ENCODE measurements around the gene KDM5A.

KDM5A gene

GRCh38 chr12:271161-271560, 118.0 kb downstream of the KDM5A start:
- DNase-seq = no peak

DNA sequence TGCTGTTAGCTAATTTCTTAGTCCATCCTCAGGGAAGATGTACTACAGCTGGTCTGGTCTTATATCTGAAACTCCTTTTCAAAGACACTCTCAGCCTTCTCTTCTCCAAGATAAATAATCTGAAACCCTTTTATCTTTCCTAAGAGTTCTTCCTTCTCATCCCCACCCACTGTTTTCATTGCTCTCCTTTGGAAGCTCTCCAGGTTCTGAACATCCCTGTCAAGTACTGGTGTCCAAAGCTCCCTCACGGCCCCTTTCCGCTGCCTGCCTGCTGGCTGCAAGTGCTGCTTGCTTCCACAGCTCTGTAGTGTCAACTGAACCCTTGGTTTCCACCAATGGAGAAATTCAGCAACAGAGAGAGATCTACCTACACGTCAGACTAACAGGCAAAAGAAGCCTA, 119.9 kb downstream of the KDM5A start:
- DNase-seq = no peak

DNA sequence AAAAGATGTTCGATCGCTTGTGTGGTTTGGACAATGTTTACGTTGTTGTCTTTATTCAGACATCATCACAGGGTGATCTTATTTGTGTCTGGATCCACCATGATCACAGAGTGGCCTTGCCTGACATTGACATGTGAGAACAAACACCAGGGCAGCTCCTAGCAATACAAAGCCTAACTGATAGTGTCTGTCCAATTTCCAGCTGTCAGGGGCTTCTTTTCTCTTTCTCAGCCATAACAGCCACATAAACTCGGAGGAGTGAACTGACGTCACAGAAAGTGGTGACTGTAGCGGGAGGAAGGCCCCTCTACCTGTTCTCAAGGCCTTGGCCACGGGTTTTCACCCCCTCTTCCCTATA, 120.7 kb downstream of the KDM5A start:
- no peak for DNase-seq

GRCh38 chr12:267581-268482, 121.3 kb downstream of the KDM5A start:
- no peak for DNase-seq

- DNase-seq = no peak
These were observed 124.0 kb downstream of the KDM5A start for GRCh38 chr12:265096-265495.

DNA sequence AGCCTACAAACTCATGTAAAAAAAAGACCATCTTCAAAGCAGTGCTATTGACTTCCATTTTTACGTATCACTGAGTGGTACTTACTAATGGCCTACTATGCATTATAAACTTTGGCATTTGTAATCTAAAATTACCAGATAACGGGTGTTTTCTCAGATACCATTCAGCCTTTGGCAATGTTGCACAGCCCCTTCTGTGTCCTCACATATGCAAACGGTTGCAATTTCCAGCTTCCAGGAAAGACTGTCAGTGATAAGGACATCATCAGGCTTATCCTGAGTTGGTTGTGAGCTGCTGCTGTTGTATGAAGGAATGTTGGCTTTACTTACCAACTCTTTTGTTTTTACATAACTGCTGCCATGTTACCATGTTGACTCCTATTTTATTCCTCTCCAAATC, 124.9 kb downstream of the KDM5A start:
- no peak for DNase-seq

- no peak for DNase-seq
These were observed 125.5 kb downstream of the KDM5A start for GRCh38 chr12:263574-263973.

GRCh38 chr12:262817-263216, 126.3 kb downstream of the KDM5A start, which contains the start of gene SLC6A13:
Gene SLC6A13 (minus strand): TSS chr12:262836. CDS start chr12:260052, 2,784 bp downstream.
- no peak for DNase-seq

GRCh38 chr12:262113-262512, 127.0 kb downstream of the KDM5A start:
- DNase-seq = no peak

- no peak for DNase-seq
These were observed 131.4 kb downstream of the KDM5A start for GRCh38 chr12:257521-258321.

GRCh38 chr12:256958-257357, 132.2 kb downstream of the KDM5A start:
- no peak for DNase-seq

GRCh38 chr12:256225-256624, 132.9 kb downstream of the KDM5A start:
- DNase-seq = no peak

DNA sequence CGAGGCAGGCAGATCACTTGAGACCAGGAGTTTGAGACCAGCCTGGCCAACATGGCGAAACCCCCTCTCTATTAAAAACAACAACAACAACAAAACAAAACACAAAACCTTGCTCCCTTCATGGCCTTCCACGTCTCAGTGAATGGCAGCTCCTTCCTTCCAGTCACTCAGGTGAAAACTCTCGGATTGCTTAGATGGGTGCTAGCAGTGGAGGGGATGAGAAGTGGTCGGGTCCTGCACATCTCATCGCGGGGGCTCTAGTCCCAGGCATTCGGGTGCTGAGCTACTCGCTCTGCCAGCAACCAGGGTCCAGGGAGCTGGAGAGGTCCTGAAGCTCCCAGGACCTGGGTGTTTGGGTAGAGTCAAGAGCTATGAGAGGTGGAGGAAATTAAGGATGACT, 134.2 kb downstream of the KDM5A start:
- no peak for DNase-seq

GRCh38 chr12:254039-254438, 135.1 kb downstream of the KDM5A start:
- no peak for DNase-seq

DNA sequence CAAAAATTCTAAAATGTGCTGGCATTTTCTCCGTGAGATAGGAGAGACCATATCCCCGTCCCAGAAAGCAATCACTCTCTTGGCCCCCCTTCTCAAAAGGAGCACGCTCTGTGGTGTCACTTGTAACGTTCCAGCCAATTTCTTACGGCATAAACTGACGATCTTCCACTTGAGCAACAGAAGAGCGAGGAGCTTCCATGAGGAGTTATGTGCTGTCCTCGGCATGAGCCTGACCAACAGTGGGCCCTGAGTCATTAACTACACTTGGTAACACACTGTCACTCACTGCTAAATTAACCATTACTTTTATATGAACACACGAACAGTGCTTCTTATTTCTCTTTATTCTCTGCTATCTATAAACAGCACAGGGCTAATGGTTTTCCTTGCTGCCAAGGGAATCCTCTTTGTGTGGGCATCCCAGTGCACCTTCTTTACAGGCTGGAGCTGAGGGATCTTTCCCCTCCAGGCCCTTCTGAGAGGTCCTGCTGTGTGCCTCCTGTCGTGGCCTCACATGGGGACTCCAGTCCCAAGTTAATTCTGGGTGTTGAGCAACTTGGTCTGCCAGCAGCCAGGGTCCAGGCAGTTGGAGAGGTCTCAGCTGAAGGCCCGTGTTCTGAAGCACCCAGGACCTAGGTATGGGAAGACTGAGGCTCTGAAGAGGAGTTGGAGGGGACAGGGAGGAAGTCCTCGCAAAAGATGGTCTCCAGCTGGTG, 135.8 kb downstream of the KDM5A start:
- no peak for DNase-seq

GRCh38 chr12:252636-253035, 136.5 kb downstream of the KDM5A start:
- DNase-seq = no peak

GRCh38 chr12:247271-247670, 141.8 kb downstream of the KDM5A start:
- DNase-seq = no peak

DNA sequence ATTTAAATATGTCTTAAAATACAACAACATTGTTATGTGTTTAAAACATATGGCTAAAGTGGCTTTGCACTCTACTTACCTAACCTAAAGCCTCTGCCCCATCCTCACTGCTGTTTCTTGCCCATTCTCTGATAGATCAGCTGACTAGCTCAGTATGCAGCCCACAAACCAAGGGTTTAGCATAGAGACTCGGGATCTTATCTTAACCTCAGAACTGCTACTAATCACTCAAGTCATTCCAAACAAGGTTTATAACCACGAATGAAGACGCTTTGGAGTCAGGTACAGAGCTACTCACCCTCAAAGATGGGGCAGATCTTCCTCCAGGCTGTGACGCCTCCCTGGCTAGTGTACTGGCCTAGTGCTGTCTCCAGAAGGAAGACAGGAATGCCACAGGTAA, 145.7 kb downstream of the KDM5A start:
- peak; percentile 25 for DNase-seq

DNA sequence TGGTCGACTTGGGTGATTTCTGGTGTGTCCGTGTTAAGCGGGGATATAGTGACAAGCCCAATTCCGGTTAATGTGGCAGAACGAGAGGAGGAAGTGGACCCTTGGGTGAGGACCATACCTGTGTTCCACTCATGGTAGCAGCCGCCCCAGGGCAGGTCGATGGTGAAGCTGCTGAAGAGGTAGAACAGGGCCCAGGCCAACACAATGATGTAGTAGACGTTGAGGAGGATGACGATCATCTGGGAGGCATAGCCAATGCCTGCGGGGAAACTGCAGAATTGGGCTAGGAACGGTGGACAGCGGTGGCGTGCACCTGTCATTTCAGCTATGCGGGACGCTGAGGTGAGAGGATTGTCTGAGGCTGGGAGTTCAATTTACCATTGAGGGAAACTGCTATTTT, 146.6 kb downstream of the KDM5A start:
- no peak for DNase-seq

GRCh38 chr12:241266-241665, 147.9 kb downstream of the KDM5A start:
- no peak for DNase-seq

- no peak for DNase-seq
These were observed 148.6 kb downstream of the KDM5A start for GRCh38 chr12:240566-240965.

- DNase-seq = no peak
These were observed 150.3 kb downstream of the KDM5A start for GRCh38 chr12:238736-239398.

DNA sequence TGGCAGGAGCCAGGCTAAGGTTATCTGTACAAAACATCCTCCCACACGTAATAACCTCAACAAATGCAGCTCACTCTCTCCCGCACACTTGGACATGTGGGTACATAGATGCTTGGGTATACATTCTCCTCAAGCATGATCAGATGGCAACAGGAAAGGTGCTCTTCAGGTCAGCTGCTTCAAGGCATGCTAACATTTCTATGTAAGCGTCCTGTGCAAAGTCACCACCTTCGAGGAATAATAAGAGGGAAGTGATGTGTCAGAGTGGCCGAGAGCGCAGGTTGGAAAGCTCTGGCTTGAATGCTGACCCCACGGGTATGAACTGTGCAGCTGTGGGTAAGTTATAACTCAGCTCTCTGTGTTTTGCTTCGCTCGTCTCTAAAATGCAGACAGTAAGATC, 151.0 kb downstream of the KDM5A start:
- no peak for DNase-seq
